ENCODE data around the gene TUFM.
A peak's percentile ranks its signal among the peaks of the same experiment; 100 is the strongest.
"Not testable (repeated sequence)": the region's sequence is repeated elsewhere in the genome, so short reads cannot be mapped to it uniquely, and the experiment has no call there.

The TUFM gene

GRCh38 chr16:28802235-28803019, 43.7 kb downstream of the TUFM start:
- in situ Hi-C loops (cut with MboI; ENCODE audit: low pct_unique_long_range_greater_than_20kb, low sequenced_read_pairs, unreplicated experiment); DNase-seq (ENCODE audit: low spot score): not testable (repeated sequence)

More at GRCh38 chr16:28802235-28803019, 43.7 kb downstream of the TUFM start:
- TF ChIP-seq CTCF (IDR thresholded peaks at IDR 0.05; ENCODE audit: extremely low read depth, insufficient read depth, missing control alignments): peak; percentile 66
